Measurements from ENCODE around the gene SRD5A1.

The SRD5A1 gene

GRCh38 chr5:6704361-6704851 is 71.2 kb downstream of the SRD5A1 start:
- no peak for FAIRE-seq
- DNase-seq (ENCODE audit: insufficient read length, low spot score): no peak
- TF ChIP-seq PAX5 (IDR thresholded peaks at IDR 0.05; ENCODE audit: insufficient read depth, low read length, severe bottlenecking): no peak
- TF ChIP-seq POLR2AphosphoS5 (IDR thresholded peaks at IDR 0.05; ENCODE audit: low read depth, low read length): no peak
- no peak for TF ChIP-seq SPI1 (IDR thresholded peaks at IDR 0.05; ENCODE audit: low read depth, low read length)
- no peak for TF ChIP-seq POLR2A (IDR thresholded peaks at IDR 0.05; ENCODE audit: low read depth, low read length)
- TF ChIP-seq TAF1 (IDR thresholded peaks at IDR 0.05; ENCODE audit: low read depth, low read length): no peak
- TF ChIP-seq POU2F2 (IDR thresholded peaks at IDR 0.05; ENCODE audit: low read depth, low read length): no peak

GRCh38 chr5:6705088-6705487 is 71.8 kb downstream of the SRD5A1 start:
- FAIRE-seq: no peak
- no peak for DNase-seq (ENCODE audit: insufficient read length, low spot score)
- TF ChIP-seq SPI1 (IDR thresholded peaks at IDR 0.05; ENCODE audit: low read depth, low read length) (peak; percentile 94), TAF1 (IDR thresholded peaks at IDR 0.05; ENCODE audit: low read depth, low read length) (no peak)

- TF ChIP-seq POU2F2 (IDR thresholded peaks at IDR 0.05; ENCODE audit: low read depth, low read length): no peak
- no peak for TF ChIP-seq SPI1 (IDR thresholded peaks at IDR 0.05; ENCODE audit: low read depth, low read length)
- TF ChIP-seq POLR2AphosphoS5 (IDR thresholded peaks at IDR 0.05; ENCODE audit: low read depth, low read length): no peak
- TF ChIP-seq PAX5 (IDR thresholded peaks at IDR 0.05; ENCODE audit: insufficient read depth, low read length, severe bottlenecking): no peak
- TF ChIP-seq TAF1 (IDR thresholded peaks at IDR 0.05; ENCODE audit: low read depth, low read length): no peak
- no peak for TF ChIP-seq POLR2A (IDR thresholded peaks at IDR 0.05; ENCODE audit: low read depth, low read length)
- no peak for DNase-seq (ENCODE audit: insufficient read length, low spot score)
- FAIRE-seq: no peak
Observed at GRCh38 chr5:6705959-6706358, 72.7 kb downstream of the SRD5A1 start.

GRCh38 chr5:6707852-6708251 is 74.6 kb downstream of the SRD5A1 start:
- no peak for FAIRE-seq
- TF ChIP-seq PAX5 (IDR thresholded peaks at IDR 0.05; ENCODE audit: insufficient read depth, low read length, severe bottlenecking) (no peak), POLR2A (IDR thresholded peaks at IDR 0.05; ENCODE audit: low read depth, low read length) (no peak), TAF1 (IDR thresholded peaks at IDR 0.05; ENCODE audit: low read depth, low read length) (no peak), POU2F2 (IDR thresholded peaks at IDR 0.05; ENCODE audit: low read depth, low read length) (no peak), POLR2AphosphoS5 (IDR thresholded peaks at IDR 0.05; ENCODE audit: low read depth, low read length) (no peak)
- no peak for DNase-seq (ENCODE audit: insufficient read length, low spot score)

GRCh38 chr5:6708814-6709213 is 75.6 kb downstream of the SRD5A1 start:
- TF ChIP-seq PAX5 (IDR thresholded peaks at IDR 0.05; ENCODE audit: insufficient read depth, low read length, severe bottlenecking) (no peak), POLR2A (IDR thresholded peaks at IDR 0.05; ENCODE audit: low read depth, low read length) (no peak), SPI1 (IDR thresholded peaks at IDR 0.05; ENCODE audit: low read depth, low read length) (no peak), POU2F2 (IDR thresholded peaks at IDR 0.05; ENCODE audit: low read depth, low read length) (no peak), TAF1 (IDR thresholded peaks at IDR 0.05; ENCODE audit: low read depth, low read length) (no peak), POLR2AphosphoS5 (IDR thresholded peaks at IDR 0.05; ENCODE audit: low read depth, low read length) (no peak)
- DNase-seq (ENCODE audit: insufficient read length, low spot score): no peak
- peak; percentile 35 for FAIRE-seq

GRCh38 chr5:6710070-6710469 is 76.8 kb downstream of the SRD5A1 start:
- DNase-seq (ENCODE audit: insufficient read length, low spot score) (no peak), FAIRE-seq (no peak)
- TF ChIP-seq TAF1 (IDR thresholded peaks at IDR 0.05; ENCODE audit: low read depth, low read length) (no peak), POLR2AphosphoS5 (IDR thresholded peaks at IDR 0.05; ENCODE audit: low read depth, low read length) (no peak), POU2F2 (IDR thresholded peaks at IDR 0.05; ENCODE audit: low read depth, low read length) (no peak), PAX5 (IDR thresholded peaks at IDR 0.05; ENCODE audit: insufficient read depth, low read length, severe bottlenecking) (no peak), SPI1 (IDR thresholded peaks at IDR 0.05; ENCODE audit: low read depth, low read length) (no peak)

- no peak for FAIRE-seq
- TF ChIP-seq TAF1 (IDR thresholded peaks at IDR 0.05; ENCODE audit: low read depth, low read length): no peak
- TF ChIP-seq POLR2AphosphoS5 (IDR thresholded peaks at IDR 0.05; ENCODE audit: low read depth, low read length): no peak
- no peak for TF ChIP-seq POU2F2 (IDR thresholded peaks at IDR 0.05; ENCODE audit: low read depth, low read length)
- no peak for TF ChIP-seq PAX5 (IDR thresholded peaks at IDR 0.05; ENCODE audit: insufficient read depth, low read length, severe bottlenecking)
- no peak for TF ChIP-seq POLR2A (IDR thresholded peaks at IDR 0.05; ENCODE audit: low read depth, low read length)
- no peak for TF ChIP-seq SPI1 (IDR thresholded peaks at IDR 0.05; ENCODE audit: low read depth, low read length)
- no peak for DNase-seq (ENCODE audit: insufficient read length, low spot score)
Observed at GRCh38 chr5:6710551-6711318, 77.5 kb downstream of the SRD5A1 start.

GRCh38 chr5:6711409-6712141 is 78.3 kb downstream of the SRD5A1 start:
- FAIRE-seq: peak; percentile 66
- no peak for DNase-seq (ENCODE audit: insufficient read length, low spot score)
- TF ChIP-seq TAF1 (IDR thresholded peaks at IDR 0.05; ENCODE audit: low read depth, low read length) (no peak), PAX5 (IDR thresholded peaks at IDR 0.05; ENCODE audit: insufficient read depth, low read length, severe bottlenecking) (no peak), POU2F2 (IDR thresholded peaks at IDR 0.05; ENCODE audit: low read depth, low read length) (no peak), POLR2AphosphoS5 (IDR thresholded peaks at IDR 0.05; ENCODE audit: low read depth, low read length) (no peak), SPI1 (IDR thresholded peaks at IDR 0.05; ENCODE audit: low read depth, low read length) (no peak), POLR2A (IDR thresholded peaks at IDR 0.05; ENCODE audit: low read depth, low read length) (no peak; the same call in 1 of the 2 replicates)

- TF ChIP-seq POLR2AphosphoS5 (IDR thresholded peaks at IDR 0.05; ENCODE audit: low read depth, low read length): peak; percentile 14; the same call in 1 of the 2 replicates
- no peak for TF ChIP-seq TAF1 (IDR thresholded peaks at IDR 0.05; ENCODE audit: low read depth, low read length)
- 0 out of 2 replicates have a peak, but pooled peaks have one; percentile 67 for TF ChIP-seq POLR2A (IDR thresholded peaks at IDR 0.05; ENCODE audit: low read depth, low read length)
- TF ChIP-seq SPI1 (IDR thresholded peaks at IDR 0.05; ENCODE audit: low read depth, low read length): no peak
- no peak for TF ChIP-seq POU2F2 (IDR thresholded peaks at IDR 0.05; ENCODE audit: low read depth, low read length)
- DNase-seq (ENCODE audit: insufficient read length, low spot score) (no peak), FAIRE-seq (peak; percentile 66)
Observed at GRCh38 chr5:6712142-6712576, 78.9 kb downstream of the SRD5A1 start.

All from GM12891 (cell line).